ENCODE results near the gene SENP3. TPM values are rescaled to one million over a fixed set of nuclear protein-coding genes. Genes with fewer than 3 reads are reported as not detected.

Gene SENP3
- total and polyA plus RNA-seq, 2 of the 13 experiments (the other 11 are each of a cell fraction or from before 2014, with no cell fraction given) = 55.8 to 75.4 TPM

DNA sequence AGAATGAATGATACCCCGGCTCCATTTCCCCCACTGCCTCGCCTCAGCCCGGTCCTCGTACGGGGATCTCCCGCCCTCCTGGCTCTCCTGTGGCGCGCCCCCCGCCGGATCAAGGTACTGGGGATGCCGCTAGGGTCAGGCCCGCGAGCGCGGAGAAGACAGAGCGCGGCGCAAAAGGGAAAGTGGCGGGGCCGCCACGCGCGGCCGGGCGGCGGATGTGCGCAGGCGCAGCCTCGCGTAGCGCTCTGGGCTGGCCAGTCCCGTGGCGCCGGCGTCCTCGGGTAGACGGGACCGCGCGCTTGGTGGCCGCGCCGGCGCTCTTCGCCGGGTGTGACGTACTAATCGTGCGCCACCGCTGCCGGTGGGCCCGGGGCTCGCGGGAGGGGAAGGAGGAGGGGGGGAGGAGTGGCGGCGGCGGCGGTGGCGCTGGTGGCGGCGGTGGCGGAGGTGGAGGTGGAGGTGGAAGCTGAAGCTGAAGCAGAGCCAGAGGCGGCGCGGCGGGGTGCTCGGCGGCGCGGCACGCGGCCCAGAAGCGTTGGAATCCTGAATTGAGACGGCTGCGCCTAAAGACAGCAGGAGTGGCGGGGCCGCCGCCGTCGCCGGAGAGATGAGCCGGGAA lies at the start of gene SENP3 (continued):
- TF ChIP-seq PBX3 (CRISPR knock-in tag; IDR thresholded peaks at IDR 0.05; ENCODE audit: borderline replicate concordance) = no peak
- peak; percentile 77; the same call in 1 of the 2 replicates for TF ChIP-seq MAZ (IDR thresholded peaks at IDR 0.05; ENCODE audit: borderline replicate concordance, low read depth, low read length)
- TF ChIP-seq MAZ (CRISPR knock-in tag; IDR thresholded peaks at IDR 0.05; ENCODE audit: low read depth) = peak; percentile 79
- TF ChIP-seq DNMT1 (CRISPR knock-in tag; IDR thresholded peaks at IDR 0.05) = no peak
- no peak for TF ChIP-seq ZNF83 (CRISPR knock-in tag; IDR thresholded peaks at IDR 0.05; ENCODE audit: borderline replicate concordance)
- no peak for TF ChIP-seq SRSF4 (IDR thresholded peaks at IDR 0.05; ENCODE audit: low read depth, low read length, poor library complexity, severe bottlenecking)
- no peak for TF ChIP-seq EED (CRISPR knock-in tag; IDR thresholded peaks at IDR 0.05)
- no peak; the same call in 1 of the 2 replicates for TF ChIP-seq AKAP8 (CRISPR knock-in tag; IDR thresholded peaks at IDR 0.05)
- TF ChIP-seq, protein P1, sequence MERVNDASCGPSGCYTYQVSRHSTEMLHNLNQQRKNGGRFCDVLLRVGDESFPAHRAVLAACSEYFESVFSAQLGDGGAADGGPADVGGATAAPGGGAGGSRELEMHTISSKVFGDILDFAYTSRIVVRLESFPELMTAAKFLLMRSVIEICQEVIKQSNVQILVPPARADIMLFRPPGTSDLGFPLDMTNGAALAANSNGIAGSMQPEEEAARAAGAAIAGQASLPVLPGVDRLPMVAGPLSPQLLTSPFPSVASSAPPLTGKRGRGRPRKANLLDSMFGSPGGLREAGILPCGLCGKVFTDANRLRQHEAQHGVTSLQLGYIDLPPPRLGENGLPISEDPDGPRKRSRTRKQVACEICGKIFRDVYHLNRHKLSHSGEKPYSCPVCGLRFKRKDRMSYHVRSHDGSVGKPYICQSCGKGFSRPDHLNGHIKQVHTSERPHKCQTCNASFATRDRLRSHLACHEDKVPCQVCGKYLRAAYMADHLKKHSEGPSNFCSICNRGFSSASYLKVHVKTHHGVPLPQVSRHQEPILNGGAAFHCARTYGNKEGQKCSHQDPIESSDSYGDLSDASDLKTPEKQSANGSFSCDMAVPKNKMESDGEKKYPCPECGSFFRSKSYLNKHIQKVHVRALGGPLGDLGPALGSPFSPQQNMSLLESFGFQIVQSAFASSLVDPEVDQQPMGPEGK (CRISPR knock-in tag; IDR thresholded peaks at IDR 0.05) = peak; percentile 54; the same call in 1 of the 2 replicates
- TF ChIP-seq NR3C1 (CRISPR knock-in tag; IDR thresholded peaks at IDR 0.05) = no peak
- TF ChIP-seq, protein P2, sequence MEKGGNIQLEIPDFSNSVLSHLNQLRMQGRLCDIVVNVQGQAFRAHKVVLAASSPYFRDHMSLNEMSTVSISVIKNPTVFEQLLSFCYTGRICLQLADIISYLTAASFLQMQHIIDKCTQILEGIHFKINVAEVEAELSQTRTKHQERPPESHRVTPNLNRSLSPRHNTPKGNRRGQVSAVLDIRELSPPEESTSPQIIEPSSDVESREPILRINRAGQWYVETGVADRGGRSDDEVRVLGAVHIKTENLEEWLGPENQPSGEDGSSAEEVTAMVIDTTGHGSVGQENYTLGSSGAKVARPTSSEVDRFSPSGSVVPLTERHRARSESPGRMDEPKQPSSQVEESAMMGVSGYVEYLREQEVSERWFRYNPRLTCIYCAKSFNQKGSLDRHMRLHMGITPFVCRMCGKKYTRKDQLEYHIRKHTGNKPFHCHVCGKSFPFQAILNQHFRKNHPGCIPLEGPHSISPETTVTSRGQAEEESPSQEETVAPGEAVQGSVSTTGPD (CRISPR knock-in tag; IDR thresholded peaks at IDR 0.05) = no peak
- TF ChIP-seq ZNF709 (CRISPR knock-in tag; IDR thresholded peaks at IDR 0.05) = no peak; the same call in 1 of the 2 replicates
- no peak for TF ChIP-seq CC2D1A (CRISPR knock-in tag; IDR thresholded peaks at IDR 0.05)
- no peak for TF ChIP-seq MED8 (CRISPR knock-in tag; IDR thresholded peaks at IDR 0.05; ENCODE audit: insufficient replicate concordance)
- TF ChIP-seq ZNF143 (CRISPR knock-in tag; IDR thresholded peaks at IDR 0.05) = peak; percentile 49; the same call in 1 of the 2 replicates
- no peak for TF ChIP-seq SCMH1 (CRISPR knock-in tag; IDR thresholded peaks at IDR 0.05; ENCODE audit: borderline replicate concordance)
- TF ChIP-seq JUN (CRISPR knock-in tag; IDR thresholded peaks at IDR 0.05) = no peak
- no peak for TF ChIP-seq ATF2 (CRISPR knock-in tag; IDR thresholded peaks at IDR 0.05)
- peak; percentile 24; the same call in 1 of the 2 replicates for TF ChIP-seq ZNF891 (CRISPR knock-in tag; IDR thresholded peaks at IDR 0.05)
- no peak for TF ChIP-seq ZNF44 (CRISPR knock-in tag; IDR thresholded peaks at IDR 0.05)
- TF ChIP-seq, protein P3, sequence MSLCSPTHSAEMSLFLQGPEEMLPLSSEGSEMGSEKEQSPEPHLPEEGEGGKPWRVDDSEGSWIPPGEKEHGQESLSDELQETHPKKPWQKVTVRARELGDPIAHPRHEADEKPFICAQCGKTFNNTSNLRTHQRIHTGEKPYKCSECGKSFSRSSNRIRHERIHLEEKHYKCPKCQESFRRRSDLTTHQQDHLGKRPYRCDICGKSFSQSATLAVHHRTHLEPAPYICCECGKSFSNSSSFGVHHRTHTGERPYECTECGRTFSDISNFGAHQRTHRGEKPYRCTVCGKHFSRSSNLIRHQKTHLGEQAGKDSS (CRISPR knock-in tag; IDR thresholded peaks at IDR 0.05; ENCODE audit: borderline replicate concordance, low read depth) = 0 out of 2 replicates have a peak, but pooled peaks have one; percentile 13
- peak; percentile 76; the same call in 1 of the 2 replicates for TF ChIP-seq MXD4 (CRISPR knock-in tag; IDR thresholded peaks at IDR 0.05)
- TF ChIP-seq SP5 (CRISPR knock-in tag; IDR thresholded peaks at IDR 0.05; ENCODE audit: borderline replicate concordance, low read depth) = no peak
